Gastrocnemius medialis (tissue), 4 donors: Measurements from ENCODE around the gene PRKN.

Source experiments
- POLR2A ChIP-seq, 2 donors: fragments of 450-650 bp; IDR thresholded peaks; one replicate each; pipeline ENCODE4 v1.6.1; 2017; ENCODE audit warnings: antibody characterized with exemption in 2 of 2, mild to moderate bottlenecking in 2 of 2, moderate library complexity in 2 of 2
- TF ChIP-seq, protein P1 (sequence below), 5 experiments: fragments of 450-650 bp in 3 of 5; fragments of 200-600 bp in 2 of 5; sonication (generic) in 2 of 5; IDR thresholded peaks in 4 of 5; conservative IDR thresholded peaks in 1 of 5; 1 replicate in 4 of 5; 2 replicates in 1 of 5; pipeline ENCODE4 v1.5.1; 2016 to 2019; ENCODE audit warnings: antibody characterized with exemption in 5 of 5, mild to moderate bottlenecking in 3 of 5, moderate library complexity in 3 of 5

DNA sequence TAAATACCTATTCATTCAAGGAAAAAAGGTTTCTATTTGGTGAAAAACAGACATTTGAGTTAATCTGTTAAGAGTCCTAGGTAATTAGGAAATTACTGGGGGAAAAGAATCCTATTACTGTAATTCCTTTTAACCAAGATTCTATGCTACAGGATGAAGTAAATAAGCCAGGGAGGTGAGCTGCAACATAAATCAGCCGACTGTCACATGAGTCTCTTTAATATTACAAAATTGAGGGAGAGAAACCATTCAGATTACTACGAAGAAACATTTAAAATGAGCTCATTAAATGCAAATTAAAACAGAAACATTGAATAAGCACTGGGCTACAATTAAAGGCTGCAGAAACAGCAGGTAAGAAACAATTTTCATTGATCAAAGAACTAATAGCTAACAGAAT, 5.3 kb downstream of the PRKN start:
- TF ChIP-seq, protein P1, sequence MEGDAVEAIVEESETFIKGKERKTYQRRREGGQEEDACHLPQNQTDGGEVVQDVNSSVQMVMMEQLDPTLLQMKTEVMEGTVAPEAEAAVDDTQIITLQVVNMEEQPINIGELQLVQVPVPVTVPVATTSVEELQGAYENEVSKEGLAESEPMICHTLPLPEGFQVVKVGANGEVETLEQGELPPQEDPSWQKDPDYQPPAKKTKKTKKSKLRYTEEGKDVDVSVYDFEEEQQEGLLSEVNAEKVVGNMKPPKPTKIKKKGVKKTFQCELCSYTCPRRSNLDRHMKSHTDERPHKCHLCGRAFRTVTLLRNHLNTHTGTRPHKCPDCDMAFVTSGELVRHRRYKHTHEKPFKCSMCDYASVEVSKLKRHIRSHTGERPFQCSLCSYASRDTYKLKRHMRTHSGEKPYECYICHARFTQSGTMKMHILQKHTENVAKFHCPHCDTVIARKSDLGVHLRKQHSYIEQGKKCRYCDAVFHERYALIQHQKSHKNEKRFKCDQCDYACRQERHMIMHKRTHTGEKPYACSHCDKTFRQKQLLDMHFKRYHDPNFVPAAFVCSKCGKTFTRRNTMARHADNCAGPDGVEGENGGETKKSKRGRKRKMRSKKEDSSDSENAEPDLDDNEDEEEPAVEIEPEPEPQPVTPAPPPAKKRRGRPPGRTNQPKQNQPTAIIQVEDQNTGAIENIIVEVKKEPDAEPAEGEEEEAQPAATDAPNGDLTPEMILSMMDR (IDR thresholded peaks at IDR 0.05 in 4 of 5, conservative IDR thresholded peaks at IDR 0.05 in 1 of 5), result no peak
- TF ChIP-seq POLR2A (IDR thresholded peaks at IDR 0.05), result no peak
